IMR-90 (cell line): ENCODE data around the gene EFCC1. TPM values are rescaled to one million over a fixed set of nuclear protein-coding genes. Genes with fewer than 3 reads are reported as not detected.

Experiments
- ATAC-seq: fragments of 200-7000 bp; cut with Tn5 transposase; 2 replicates; pipeline ENCODE4 v1.9.1; 2020; ENCODE audit warnings: low read depth, mild to moderate bottlenecking, moderate library complexity
- BruUV-seq: library from RNA; stranded (reverse); fragments of 400-500 nt; replicated peaks from 2 replicates; lab custom pipeline; 2021; lab: Mats Ljungman, UMichigan
- CTCF ChIA-PET: fragments of 300-600 bp; formaldehyde crosslinking; extraction: SDS; loops from one replicate; lab custom pipeline; 2021; ENCODE audit warnings: antibody characterized with exemption; lab: Yijun Ruan, JAX
- POLR2A ChIA-PET: fragments of 300-600 bp; sonication (Branson Sonifier 250); formaldehyde crosslinking; loops from one replicate; lab custom pipeline; 2022; ENCODE audit warnings: antibody characterized with exemption; ENCODE audit not compliant: unreplicated experiment; lab: Charles Lee
- DNase-seq: peaks from one replicate; pipeline ENCODE4 v3.0.0; 2013
- H2AFZ ChIP-seq: replicated peaks from 2 replicates; pipeline ENCODE3; 2013; ENCODE audit warnings: low read length, mild to moderate bottlenecking; ENCODE audit not compliant: poor library complexity
- H2AK5ac ChIP-seq: 2 replicates; pipeline ENCODE4 v1.6.1; 2013; ENCODE audit warnings: low read depth, low read length, inconsistent platforms
- H2AK9ac ChIP-seq: replicated peaks from 2 replicates; pipeline ENCODE3; 2013; ENCODE audit warnings: mild to moderate bottlenecking, low read depth, low read length, moderate library complexity; ENCODE audit not compliant: poor library complexity
- H2BK120ac ChIP-seq: 2 replicates; pipeline ENCODE4 v1.6.1; 2013; ENCODE audit warnings: low read depth, low read length, inconsistent platforms
- H2BK15ac ChIP-seq: 3 replicates; pipeline ENCODE4 v1.6.1; 2013; ENCODE audit warnings: low read depth, low read length, inconsistent platforms
- H2BK20ac ChIP-seq: 2 replicates; pipeline ENCODE4 v1.6.1; 2013; ENCODE audit warnings: low read depth, mild to moderate bottlenecking, inconsistent platforms, low read length, moderate library complexity
- H2BK5ac ChIP-seq: 2 replicates; pipeline ENCODE4 v1.6.1; 2013; ENCODE audit warnings: mild to moderate bottlenecking, low read depth, low read length, inconsistent platforms; ENCODE audit not compliant: poor library complexity, severe bottlenecking
- H3K14ac ChIP-seq: replicated peaks from 2 replicates; pipeline ENCODE4 v1.6.1; 2013; ENCODE audit warnings: low read depth, low read length, inconsistent platforms
- H3K18ac ChIP-seq: 2 replicates; pipeline ENCODE4 v1.6.1; 2013; ENCODE audit warnings: low read depth, low read length, control low read depth
- H3K23ac ChIP-seq: 2 replicates; pipeline ENCODE4 v1.6.1; 2013; ENCODE audit warnings: low read depth, low read length, inconsistent platforms
- H3K27ac ChIP-seq: 2 replicates; pipeline ENCODE4 v1.5.1; 2013; ENCODE audit warnings: mild to moderate bottlenecking, control low read depth, low read length; ENCODE audit not compliant: insufficient read depth
- H3K27me3 ChIP-seq: 2 replicates; pipeline ENCODE4 v1.6.1; 2013; ENCODE audit warnings: low read length; ENCODE audit not compliant: control insufficient read depth, insufficient read depth
- H3K36me3 ChIP-seq: 2 replicates; pipeline ENCODE4 v1.6.1; 2013; ENCODE audit warnings: low read length, mixed read lengths; ENCODE audit not compliant: control insufficient read depth, insufficient read depth
- H3K4ac ChIP-seq: 2 replicates; pipeline ENCODE4 v1.6.1; 2013; ENCODE audit warnings: low read depth, low read length, inconsistent platforms
- H3K4me1 ChIP-seq: 2 replicates; pipeline ENCODE4 v1.6.1; 2013; ENCODE audit warnings: low read length, mixed read lengths; ENCODE audit not compliant: control insufficient read depth, insufficient read depth
- H3K4me2 ChIP-seq: 2 replicates; pipeline ENCODE4 v1.6.1; 2013; ENCODE audit warnings: low read depth, mild to moderate bottlenecking, control low read depth, low read length, moderate library complexity
- H3K4me3 ChIP-seq: 2 replicates; pipeline ENCODE4 v1.5.1; 2013; ENCODE audit warnings: low read depth, mild to moderate bottlenecking, control low read depth, low read length, moderate library complexity; ENCODE audit not compliant: insufficient read depth
- H3K56ac ChIP-seq: 2 replicates; pipeline ENCODE4 v1.6.1; 2013; ENCODE audit warnings: low read length, inconsistent platforms; ENCODE audit not compliant: insufficient read depth; ENCODE audit errors: extremely low read depth
- H3K79me1 ChIP-seq, 2 experiments: 2 replicates each; pipeline ENCODE4 v1.6.1; 2013; ENCODE audit warnings: low read length in 2 of 2, inconsistent platforms in 1 of 2, low read depth in 1 of 2
- H3K9ac ChIP-seq: 2 replicates; pipeline ENCODE4 v1.6.1; 2013; ENCODE audit warnings: low read depth, low read length, control low read depth
- H3K9me1 ChIP-seq: 2 replicates; pipeline ENCODE4 v1.6.1; 2013; ENCODE audit warnings: low read length, inconsistent platforms; ENCODE audit not compliant: insufficient read depth
- H3K9me3 ChIP-seq: 2 replicates; pipeline ENCODE4 v1.6.1; 2013; ENCODE audit warnings: low read length; ENCODE audit not compliant: control insufficient read depth, insufficient read depth
- H4K20me1 ChIP-seq: 2 replicates; pipeline ENCODE4 v1.6.1; 2013; ENCODE audit warnings: low read length, inconsistent platforms; ENCODE audit not compliant: insufficient read depth
- H4K5ac ChIP-seq: 2 replicates; pipeline ENCODE4 v1.6.1; 2013; ENCODE audit warnings: mild to moderate bottlenecking, low read depth, low read length, control low read depth
- H4K8ac ChIP-seq, 2 experiments: 2 replicates each; pipeline ENCODE4 v1.6.1; 2013; ENCODE audit warnings: low read depth in 2 of 2, low read length in 2 of 2, control low read depth in 1 of 2, inconsistent platforms in 1 of 2
- H4K91ac ChIP-seq: 2 replicates; pipeline ENCODE4 v1.6.1; 2013; ENCODE audit warnings: low read depth, low read length, inconsistent platforms; ENCODE audit not compliant: insufficient read depth
- MAZ ChIP-seq: IDR thresholded peaks from 2 replicates; pipeline ENCODE4 v1.6.1; 2012; ENCODE audit warnings: low read depth, mild to moderate bottlenecking, low read length, improper control_type of control experiment, moderate library complexity, borderline replicate concordance
- WGBS, 2 experiments: methylation state at CpG; one replicate each; pipeline versions ENCODE4 v1.1.5 to v1.1.7; 2013; ENCODE audit warnings: missing lambda C conversion rate in 2 of 2; ENCODE audit not compliant: insufficient read length in 1 of 2; ENCODE audit errors: extremely low coverage in 2 of 2; 5-methylcytosine and 5-hydroxymethylcytosine counted together
- dilution Hi-C: fragments of 300-500 bp; cut with HindIII; formaldehyde crosslinking; loops from one replicate; pipeline ENCODE4 v1.14.3; 2018; ENCODE audit warnings: low sequenced_read_pairs; ENCODE audit not compliant: unreplicated experiment
- in situ Hi-C: fragments of 300-500 bp; cut with MboI; formaldehyde crosslinking; loops from 3 replicates; pipeline ENCODE4 v1.14.3; 2019; ENCODE audit warnings: low sequenced_read_pairs, inconsistent platforms, mixed read lengths
- intact Hi-C: fragments of 100-400 bp; cut with micrococcal nuclease; formaldehyde crosslinking; loops from 2 replicates; pipeline ENCODE4 v1.10.0; 2022
- polyA plus RNA-seq, 3 experiments: library from polyadenylated mRNA; depleted of rRNA; stranded (reverse); fragments of >200 nt; gene quantifications; 2 replicates each; pipeline ENCODE4 v1.2.3, GENCODE V29; 2012; ENCODE audit warnings: low replicate concordance in 1 of 3
- total RNA-seq: library from RNA; depleted of rRNA; stranded (reverse); fragments of >200 nt; gene quantifications from 2 replicates; pipeline ENCODE4 v1.2.3, GENCODE V29; 2012
- TF ChIP-seq, protein P1 (sequence below): conservative IDR thresholded peaks from 2 replicates; pipeline ENCODE4 v1.5.1; 2012; ENCODE audit warnings: mild to moderate bottlenecking, low read depth, low read length, improper control_type of control experiment

EFCC1 gene
- total and polyA plus RNA-seq, 2 of the 4 experiments (the other 2 are of a cell fraction): not detected

DNA sequence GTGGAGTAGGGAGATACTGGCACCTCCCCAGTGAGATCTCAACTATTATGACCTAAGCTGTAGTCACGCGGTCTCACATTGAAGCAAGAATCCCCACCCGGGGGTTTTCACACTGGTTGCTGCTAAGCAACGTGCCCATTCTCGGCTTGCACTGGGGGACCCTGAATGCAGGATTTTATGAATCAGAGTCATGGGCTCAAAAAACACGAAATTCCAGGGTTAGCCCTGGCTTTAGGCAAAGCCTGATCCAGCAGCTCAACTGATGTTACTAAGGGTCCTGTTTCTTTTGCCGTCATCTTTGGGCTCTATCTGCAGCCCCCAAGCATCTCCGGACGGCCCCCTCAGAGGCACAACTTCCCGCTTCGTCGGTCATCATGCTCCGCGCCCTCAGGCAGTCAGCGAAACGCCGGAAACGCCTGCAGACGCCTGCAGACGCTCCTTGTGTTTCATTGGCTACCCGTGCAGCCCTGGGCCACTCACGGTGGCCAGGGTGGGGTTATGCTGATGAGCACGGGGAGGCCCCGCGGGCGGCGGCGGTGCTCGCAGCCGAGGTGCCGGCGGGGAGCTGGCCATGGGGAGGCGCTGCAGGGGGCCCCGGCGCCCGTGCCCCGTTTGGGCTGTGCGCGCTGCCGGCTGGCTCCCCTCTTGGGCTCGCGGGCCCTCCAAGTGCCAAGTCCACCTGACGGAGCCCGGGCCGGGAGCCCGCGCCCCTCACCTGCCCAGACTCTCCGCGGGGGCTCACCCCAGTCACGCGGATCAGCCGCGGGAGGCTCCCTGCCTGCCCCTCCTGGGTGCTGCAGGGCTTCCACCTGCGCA is 25.8 kb downstream of the EFCC1 start:
- Histone ChIP-seq H3K27me3 (peaks cover 38% of the 10 kb centered on the region), H3K56ac (no peak overlapping the region), H4K8ac (peak overlapping the region; percentile 54 to 83; a peak in 3 of 4 replicates), H3K36me3 (no peaks in the 10 kb centered on the region), H4K5ac (0 out of 2 replicates have a peak overlapping the region, but pooled peaks have one; percentile 22), H2AK9ac (no peak overlapping the region), H2BK20ac (no peak overlapping the region), H3K4me2 (0 out of 2 replicates have a peak overlapping the region, but pooled peaks have one; percentile 18), H3K79me1 (no peaks in the 10 kb centered on the region), H3K9ac (no peak overlapping the region), H2AFZ (peak overlapping the region; percentile 54), H4K91ac (no peak overlapping the region), H2AK5ac (no peak overlapping the region), H3K4me3 (no peak overlapping the region), H3K23ac (no peak overlapping the region; the same call in 1 of the 2 replicates), H3K18ac (no peak overlapping the region), H3K14ac (no peak overlapping the region), H3K9me1 (no peaks in the 10 kb centered on the region), H2BK5ac (no peak overlapping the region), H2BK120ac (no peak overlapping the region), H3K4ac (no peak overlapping the region), H3K4me1 (peaks cover 14% of the 10 kb centered on the region), H3K9me3 (peaks cover 6% of the 10 kb centered on the region; the same call in 1 of the 2 replicates), H2BK15ac (no peak overlapping the region), H4K20me1 (no peaks in the 10 kb centered on the region), H3K27ac (no peak overlapping the region)
- no peak for TF ChIP-seq MAZ
- TF ChIP-seq, protein P1, sequence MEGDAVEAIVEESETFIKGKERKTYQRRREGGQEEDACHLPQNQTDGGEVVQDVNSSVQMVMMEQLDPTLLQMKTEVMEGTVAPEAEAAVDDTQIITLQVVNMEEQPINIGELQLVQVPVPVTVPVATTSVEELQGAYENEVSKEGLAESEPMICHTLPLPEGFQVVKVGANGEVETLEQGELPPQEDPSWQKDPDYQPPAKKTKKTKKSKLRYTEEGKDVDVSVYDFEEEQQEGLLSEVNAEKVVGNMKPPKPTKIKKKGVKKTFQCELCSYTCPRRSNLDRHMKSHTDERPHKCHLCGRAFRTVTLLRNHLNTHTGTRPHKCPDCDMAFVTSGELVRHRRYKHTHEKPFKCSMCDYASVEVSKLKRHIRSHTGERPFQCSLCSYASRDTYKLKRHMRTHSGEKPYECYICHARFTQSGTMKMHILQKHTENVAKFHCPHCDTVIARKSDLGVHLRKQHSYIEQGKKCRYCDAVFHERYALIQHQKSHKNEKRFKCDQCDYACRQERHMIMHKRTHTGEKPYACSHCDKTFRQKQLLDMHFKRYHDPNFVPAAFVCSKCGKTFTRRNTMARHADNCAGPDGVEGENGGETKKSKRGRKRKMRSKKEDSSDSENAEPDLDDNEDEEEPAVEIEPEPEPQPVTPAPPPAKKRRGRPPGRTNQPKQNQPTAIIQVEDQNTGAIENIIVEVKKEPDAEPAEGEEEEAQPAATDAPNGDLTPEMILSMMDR: peak; percentile 14; the same call in 1 of the 2 replicates
- intact Hi-C loops (no loop called here), in situ Hi-C loops (no loop called here), dilution Hi-C loops (no loop called here)
- CTCF ChIA-PET: interaction anchor here (0.6 to 1.5 kb wide), 3 partner anchors 19 to 74 kb away, joined by 3 to 6 read pairs (median 6); no protein-coding TSS in a partner anchor
- POLR2A ChIA-PET: no interaction called here
- BruUV-seq: no TSS peak
- ATAC-seq (peak; percentile 89), DNase-seq (peak; percentile 48)
- 16% methylated on average over 33 of the region's 54 CpGs; no CpG with 5 or more reads in 1 of the 2 experiments for WGBS, 2 experiments
